ENCODE measurements around the gene RCBTB1.
A peak's percentile ranks its signal among the peaks of the same experiment; 100 is the strongest.

The RCBTB1 gene

GRCh38 chr13:49585220-49586157 lies at the start of gene RCBTB1 (continued):
- TF ChIP-seq, protein P1, sequence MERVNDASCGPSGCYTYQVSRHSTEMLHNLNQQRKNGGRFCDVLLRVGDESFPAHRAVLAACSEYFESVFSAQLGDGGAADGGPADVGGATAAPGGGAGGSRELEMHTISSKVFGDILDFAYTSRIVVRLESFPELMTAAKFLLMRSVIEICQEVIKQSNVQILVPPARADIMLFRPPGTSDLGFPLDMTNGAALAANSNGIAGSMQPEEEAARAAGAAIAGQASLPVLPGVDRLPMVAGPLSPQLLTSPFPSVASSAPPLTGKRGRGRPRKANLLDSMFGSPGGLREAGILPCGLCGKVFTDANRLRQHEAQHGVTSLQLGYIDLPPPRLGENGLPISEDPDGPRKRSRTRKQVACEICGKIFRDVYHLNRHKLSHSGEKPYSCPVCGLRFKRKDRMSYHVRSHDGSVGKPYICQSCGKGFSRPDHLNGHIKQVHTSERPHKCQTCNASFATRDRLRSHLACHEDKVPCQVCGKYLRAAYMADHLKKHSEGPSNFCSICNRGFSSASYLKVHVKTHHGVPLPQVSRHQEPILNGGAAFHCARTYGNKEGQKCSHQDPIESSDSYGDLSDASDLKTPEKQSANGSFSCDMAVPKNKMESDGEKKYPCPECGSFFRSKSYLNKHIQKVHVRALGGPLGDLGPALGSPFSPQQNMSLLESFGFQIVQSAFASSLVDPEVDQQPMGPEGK (tag by site-specific recombination; IDR thresholded peaks at IDR 0.05), result peak; percentile 50
- TF ChIP-seq ZNF585B (tag by site-specific recombination; IDR thresholded peaks at IDR 0.05) (no peak), GLI2 (tag by site-specific recombination; IDR thresholded peaks at IDR 0.05; ENCODE audit: borderline replicate concordance, low read depth) (no peak), ZNF324 (tag by site-specific recombination; IDR thresholded peaks at IDR 0.05) (no peak), ZNF23 (tag by site-specific recombination; IDR thresholded peaks at IDR 0.05; ENCODE audit: borderline replicate concordance) (no peak), ZNF10 (tag by site-specific recombination; IDR thresholded peaks at IDR 0.05) (0 out of 2 replicates have a peak, but pooled peaks have one; percentile 6), KLF1 (tag by site-specific recombination; IDR thresholded peaks at IDR 0.05) (peak; percentile 11; the same call in 1 of the 2 replicates), ZXDB (tag by site-specific recombination; IDR thresholded peaks at IDR 0.05) (peak; percentile 70), GLIS2 (tag by site-specific recombination; IDR thresholded peaks at IDR 0.05) (peak; percentile 64), EGR2 (tag by site-specific recombination; IDR thresholded peaks at IDR 0.05; ENCODE audit: low read depth) (peak; percentile 45; the same call in 1 of the 2 replicates)

GRCh38 chr13:49633710-49634109 lies 48.4 kb upstream of the RCBTB1 start:
- Histone ChIP-seq H3K36me3 (ENCODE audit: control insufficient read depth in 2 of 2, insufficient read depth in 1 of 2, low read length in 2 of 2) (no peaks in the 10 kb centered on the region), H3K4me1 (ENCODE audit: control insufficient read depth, insufficient read depth, low read length) (no peaks in the 10 kb centered on the region), H3K9me3 (ENCODE audit: control insufficient read depth, insufficient read depth, low read depth, low read length) (no peaks in the 10 kb centered on the region), H3K27ac (ENCODE audit: extremely low read depth, low read depth, low read length) (no peak overlapping the region), H3K4me3 (ENCODE audit: low read depth, low read length) (no peak overlapping the region)
- ChIA-PET POLR2A (no interaction called here), CTCF (no interaction called here)
- TF ChIP-seq ZNF707 (tag by site-specific recombination; IDR thresholded peaks at IDR 0.05) (no peak), KLF9 (tag by site-specific recombination; IDR thresholded peaks at IDR 0.05; ENCODE audit: low read depth) (no peak), ELK4 (IDR thresholded peaks at IDR 0.05; ENCODE audit: borderline replicate concordance, low read depth, low read length) (no peak), ZBTB20 (tag by site-specific recombination; IDR thresholded peaks at IDR 0.05) (no peak), ZNF221 (tag by site-specific recombination; IDR thresholded peaks at IDR 0.05; ENCODE audit: borderline replicate concordance) (no peak), ZNF529 (tag by site-specific recombination; IDR thresholded peaks at IDR 0.05; ENCODE audit: insufficient replicate concordance) (no peak), ZNF777 (tag by site-specific recombination; IDR thresholded peaks at IDR 0.05; ENCODE audit: borderline replicate concordance) (no peak), ZSCAN16 (tag by site-specific recombination; IDR thresholded peaks at IDR 0.05) (no peak), ZNF138 (tag by site-specific recombination; IDR thresholded peaks at IDR 0.05; ENCODE audit: borderline replicate concordance) (no peak), SP2 (tag by site-specific recombination; IDR thresholded peaks at IDR 0.05) (no peak), KLF1 (tag by site-specific recombination; IDR thresholded peaks at IDR 0.05) (no peak), ZNF112 (tag by site-specific recombination; IDR thresholded peaks at IDR 0.05) (no peak), ZEB2 (tag by site-specific recombination; IDR thresholded peaks at IDR 0.05) (no peak), ZNF132 (tag by site-specific recombination; IDR thresholded peaks at IDR 0.05; ENCODE audit: borderline replicate concordance) (no peak)
- TF ChIP-seq, protein P2, sequence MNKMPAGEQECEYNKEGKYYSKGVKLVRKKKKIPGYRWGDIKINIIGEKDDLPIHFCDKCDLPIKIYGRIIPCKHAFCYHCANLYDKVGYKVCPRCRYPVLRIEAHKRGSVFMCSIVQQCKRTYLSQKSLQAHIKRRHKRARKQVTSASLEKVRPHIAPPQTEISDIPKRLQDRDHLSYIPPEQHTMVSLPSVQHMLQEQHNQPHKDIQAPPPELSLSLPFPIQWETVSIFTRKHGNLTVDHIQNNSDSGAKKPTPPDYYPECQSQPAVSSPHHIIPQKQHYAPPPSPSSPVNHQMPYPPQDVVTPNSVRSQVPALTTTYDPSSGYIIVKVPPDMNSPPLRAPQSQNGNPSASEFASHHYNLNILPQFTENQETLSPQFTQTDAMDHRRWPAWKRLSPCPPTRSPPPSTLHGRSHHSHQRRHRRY (tag by site-specific recombination; IDR thresholded peaks at IDR 0.05), result no peak
- TF ChIP-seq, protein P3, sequence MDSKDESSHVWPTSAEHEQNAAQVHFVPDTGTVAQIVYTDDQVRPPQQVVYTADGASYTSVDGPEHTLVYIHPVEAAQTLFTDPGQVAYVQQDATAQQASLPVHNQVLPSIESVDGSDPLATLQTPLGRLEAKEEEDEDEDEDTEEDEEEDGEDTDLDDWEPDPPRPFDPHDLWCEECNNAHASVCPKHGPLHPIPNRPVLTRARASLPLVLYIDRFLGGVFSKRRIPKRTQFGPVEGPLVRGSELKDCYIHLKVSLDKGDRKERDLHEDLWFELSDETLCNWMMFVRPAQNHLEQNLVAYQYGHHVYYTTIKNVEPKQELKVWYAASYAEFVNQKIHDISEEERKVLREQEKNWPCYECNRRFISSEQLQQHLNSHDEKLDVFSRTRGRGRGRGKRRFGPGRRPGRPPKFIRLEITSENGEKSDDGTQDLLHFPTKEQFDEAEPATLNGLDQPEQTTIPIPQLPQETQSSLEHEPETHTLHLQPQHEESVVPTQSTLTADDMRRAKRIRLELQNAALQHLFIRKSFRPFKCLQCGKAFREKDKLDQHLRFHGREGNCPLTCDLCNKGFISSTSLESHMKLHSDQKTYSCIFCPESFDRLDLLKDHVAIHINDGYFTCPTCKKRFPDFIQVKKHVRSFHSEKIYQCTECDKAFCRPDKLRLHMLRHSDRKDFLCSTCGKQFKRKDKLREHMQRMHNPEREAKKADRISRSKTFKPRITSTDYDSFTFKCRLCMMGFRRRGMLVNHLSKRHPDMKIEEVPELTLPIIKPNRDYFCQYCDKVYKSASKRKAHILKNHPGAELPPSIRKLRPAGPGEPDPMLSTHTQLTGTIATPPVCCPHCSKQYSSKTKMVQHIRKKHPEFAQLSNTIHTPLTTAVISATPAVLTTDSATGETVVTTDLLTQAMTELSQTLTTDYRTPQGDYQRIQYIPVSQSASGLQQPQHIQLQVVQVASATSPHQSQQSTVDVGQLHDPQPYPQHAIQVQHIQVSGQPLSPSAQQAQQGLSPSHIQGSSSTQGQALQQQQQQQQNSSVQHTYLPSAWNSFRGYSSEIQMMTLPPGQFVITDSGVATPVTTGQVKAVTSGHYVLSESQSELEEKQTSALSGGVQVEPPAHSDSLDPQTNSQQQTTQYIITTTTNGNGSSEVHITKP (tag by site-specific recombination; IDR thresholded peaks at IDR 0.05), result no peak
- TF ChIP-seq, protein P4, sequence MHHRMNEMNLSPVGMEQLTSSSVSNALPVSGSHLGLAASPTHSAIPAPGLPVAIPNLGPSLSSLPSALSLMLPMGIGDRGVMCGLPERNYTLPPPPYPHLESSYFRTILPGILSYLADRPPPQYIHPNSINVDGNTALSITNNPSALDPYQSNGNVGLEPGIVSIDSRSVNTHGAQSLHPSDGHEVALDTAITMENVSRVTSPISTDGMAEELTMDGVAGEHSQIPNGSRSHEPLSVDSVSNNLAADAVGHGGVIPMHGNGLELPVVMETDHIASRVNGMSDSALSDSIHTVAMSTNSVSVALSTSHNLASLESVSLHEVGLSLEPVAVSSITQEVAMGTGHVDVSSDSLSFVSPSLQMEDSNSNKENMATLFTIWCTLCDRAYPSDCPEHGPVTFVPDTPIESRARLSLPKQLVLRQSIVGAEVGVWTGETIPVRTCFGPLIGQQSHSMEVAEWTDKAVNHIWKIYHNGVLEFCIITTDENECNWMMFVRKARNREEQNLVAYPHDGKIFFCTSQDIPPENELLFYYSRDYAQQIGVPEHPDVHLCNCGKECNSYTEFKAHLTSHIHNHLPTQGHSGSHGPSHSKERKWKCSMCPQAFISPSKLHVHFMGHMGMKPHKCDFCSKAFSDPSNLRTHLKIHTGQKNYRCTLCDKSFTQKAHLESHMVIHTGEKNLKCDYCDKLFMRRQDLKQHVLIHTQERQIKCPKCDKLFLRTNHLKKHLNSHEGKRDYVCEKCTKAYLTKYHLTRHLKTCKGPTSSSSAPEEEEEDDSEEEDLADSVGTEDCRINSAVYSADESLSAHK (tag by site-specific recombination; IDR thresholded peaks at IDR 0.05), result no peak

All from HEK293 (cell line).